IPS-15b (cell line): ENCODE results near the gene PRKAB2.
A peak's percentile ranks its signal among the peaks of the same experiment; 100 is the strongest.

Experiments
- H3K27me3 ChIP-seq: one replicate; pipeline ENCODE4 v1.6.1; 2013; ENCODE audit warnings: low read length; ENCODE audit not compliant: control insufficient read depth, insufficient read depth
- H3K36me3 ChIP-seq: one replicate; pipeline ENCODE4 v1.6.1; 2013; ENCODE audit warnings: low read length; ENCODE audit not compliant: control insufficient read depth, insufficient read depth
- H3K4me1 ChIP-seq: one replicate; pipeline ENCODE4 v1.6.1; 2013; ENCODE audit warnings: mild to moderate bottlenecking, low read length; ENCODE audit not compliant: control insufficient read depth, insufficient read depth
- H3K4me3 ChIP-seq: one replicate; pipeline ENCODE4 v1.5.1; 2013; ENCODE audit warnings: low read depth, low read length
- H3K9ac ChIP-seq: one replicate; pipeline ENCODE4 v1.6.1; 2013; ENCODE audit warnings: low read depth, mild to moderate bottlenecking, low read length
- H3K9me3 ChIP-seq: one replicate; pipeline ENCODE4 v1.6.1; 2013; ENCODE audit warnings: mild to moderate bottlenecking, low read length; ENCODE audit not compliant: control insufficient read depth, insufficient read depth

The PRKAB2 gene

GRCh38 chr1:147172168-147173016 is at the start of gene PRKAB2:
Gene PRKAB2 (minus strand): TSS chr1:147172470. CDS start chr1:147172144, 326 bp downstream.
- peak within 1 kb of the TSS; percentile 82 for H3K9ac ChIP-seq
- peaks cover under 1% of the 10 kb centered on the region for H3K36me3 ChIP-seq
- peaks cover 4% of the 10 kb centered on the region for H3K4me1 ChIP-seq
- no peaks in the 10 kb centered on the region for H3K9me3 ChIP-seq
- H3K4me3 ChIP-seq: peak within 1 kb of the TSS; percentile 93
- H3K27me3 ChIP-seq: peaks cover 2% of the 10 kb centered on the region

GRCh38 chr1:147218606-147219005 is 46.3 kb upstream of the PRKAB2 start:
- Histone ChIP-seq H3K9me3 (no peaks in the 10 kb centered on the region), H3K4me1 (no peaks in the 10 kb centered on the region), H3K4me3 (no peak overlapping the region), H3K9ac (no peak overlapping the region), H3K27me3 (peaks cover 7% of the 10 kb centered on the region), H3K36me3 (no peaks in the 10 kb centered on the region)

- H3K36me3 ChIP-seq: no peaks in the 10 kb centered on the region
- H3K9me3 ChIP-seq: no peaks in the 10 kb centered on the region
- no peak overlapping the region for H3K4me3 ChIP-seq
- no peak overlapping the region for H3K9ac ChIP-seq
- no peaks in the 10 kb centered on the region for H3K27me3 ChIP-seq
- H3K4me1 ChIP-seq: no peaks in the 10 kb centered on the region
Measured at GRCh38 chr1:147217141-147217540, 44.9 kb upstream of the PRKAB2 start.

- Histone ChIP-seq H3K27me3 (no peaks in the 10 kb centered on the region), H3K36me3 (no peaks in the 10 kb centered on the region), H3K9ac (no peak overlapping the region), H3K4me1 (no peaks in the 10 kb centered on the region), H3K4me3 (no peak overlapping the region), H3K9me3 (no peaks in the 10 kb centered on the region)
Measured at GRCh38 chr1:147216124-147216523, 43.9 kb upstream of the PRKAB2 start.

DNA sequence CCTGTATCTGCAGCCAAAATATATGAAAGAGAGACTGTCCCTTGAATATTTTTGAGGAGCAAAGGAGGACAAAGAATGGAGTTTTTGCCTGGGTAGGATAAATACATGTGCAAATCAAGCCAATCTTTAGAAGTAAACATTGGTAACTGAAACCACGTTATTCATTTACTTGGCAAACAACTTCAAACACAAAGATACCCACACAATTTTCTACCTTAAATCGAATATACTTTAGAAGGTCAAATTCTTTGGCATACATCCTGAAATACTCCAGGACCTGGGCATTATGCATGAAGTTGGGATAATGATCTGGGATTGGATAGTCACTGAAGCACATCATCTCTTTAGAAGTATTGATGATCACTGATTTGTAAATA is 43.3 kb upstream of the PRKAB2 start:
- no peaks in the 10 kb centered on the region for H3K27me3 ChIP-seq
- H3K9ac ChIP-seq: no peak overlapping the region
- no peaks in the 10 kb centered on the region for H3K4me1 ChIP-seq
- no peak overlapping the region for H3K4me3 ChIP-seq
- H3K9me3 ChIP-seq: no peaks in the 10 kb centered on the region
- no peaks in the 10 kb centered on the region for H3K36me3 ChIP-seq

DNA sequence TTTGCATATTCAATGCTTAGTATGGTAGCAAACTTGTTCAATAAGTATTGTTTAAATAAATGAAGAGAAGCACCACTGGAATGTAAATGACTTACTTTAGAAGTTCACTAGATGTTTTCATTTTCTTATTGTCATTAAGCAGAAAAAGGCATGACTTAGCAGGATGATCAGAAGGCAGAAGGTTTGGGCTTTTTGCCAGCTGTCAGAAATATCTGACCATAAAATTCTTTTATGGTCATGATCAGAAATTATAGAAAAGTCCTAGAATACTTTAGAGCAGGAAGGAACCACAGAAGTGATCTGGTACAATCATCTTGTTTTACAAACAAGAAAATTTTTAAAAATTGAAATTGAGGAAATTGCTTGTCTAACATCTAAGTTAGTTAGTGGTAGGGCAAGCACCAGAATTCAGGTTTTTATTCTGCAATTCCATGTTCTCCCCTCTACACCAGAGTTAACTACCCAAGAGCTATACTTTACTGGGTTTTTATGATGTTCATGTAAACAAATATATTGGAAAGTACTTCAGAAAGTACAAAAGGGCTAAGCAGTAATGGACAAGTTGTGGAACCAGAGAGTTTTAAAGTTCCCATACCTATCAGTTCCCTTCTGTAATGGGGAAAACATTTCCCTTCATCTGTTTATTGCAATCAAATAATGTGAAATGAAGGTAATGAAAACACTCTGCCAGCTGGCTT is 42.7 kb upstream of the PRKAB2 start:
- Histone ChIP-seq H3K4me3 (no peak overlapping the region), H3K4me1 (no peaks in the 10 kb centered on the region), H3K9ac (no peak overlapping the region), H3K36me3 (no peaks in the 10 kb centered on the region), H3K9me3 (no peaks in the 10 kb centered on the region), H3K27me3 (no peaks in the 10 kb centered on the region)

DNA sequence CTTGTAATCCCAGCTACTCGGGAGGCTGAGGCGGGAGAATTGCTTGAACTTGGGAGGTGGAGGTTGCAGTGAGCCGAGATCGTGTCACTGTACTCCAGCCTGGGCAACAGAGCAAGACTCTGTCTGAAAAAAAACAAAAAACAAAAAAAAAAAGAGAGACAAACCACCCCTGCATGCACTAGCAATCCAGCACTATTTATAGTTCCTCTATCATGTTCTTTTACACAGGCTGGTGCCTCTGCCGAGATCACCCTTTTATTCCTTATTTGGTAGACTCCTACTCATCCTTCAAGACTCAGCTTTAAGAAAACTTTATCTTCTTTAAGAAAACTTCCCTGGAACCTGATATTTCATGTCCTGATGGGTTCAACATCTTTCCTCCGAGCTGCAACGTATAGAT is 42.1 kb upstream of the PRKAB2 start:
- H3K9me3 ChIP-seq: no peaks in the 10 kb centered on the region
- H3K4me3 ChIP-seq: no peak overlapping the region
- no peak overlapping the region for H3K9ac ChIP-seq
- no peaks in the 10 kb centered on the region for H3K27me3 ChIP-seq
- H3K4me1 ChIP-seq: no peaks in the 10 kb centered on the region
- H3K36me3 ChIP-seq: no peaks in the 10 kb centered on the region

DNA sequence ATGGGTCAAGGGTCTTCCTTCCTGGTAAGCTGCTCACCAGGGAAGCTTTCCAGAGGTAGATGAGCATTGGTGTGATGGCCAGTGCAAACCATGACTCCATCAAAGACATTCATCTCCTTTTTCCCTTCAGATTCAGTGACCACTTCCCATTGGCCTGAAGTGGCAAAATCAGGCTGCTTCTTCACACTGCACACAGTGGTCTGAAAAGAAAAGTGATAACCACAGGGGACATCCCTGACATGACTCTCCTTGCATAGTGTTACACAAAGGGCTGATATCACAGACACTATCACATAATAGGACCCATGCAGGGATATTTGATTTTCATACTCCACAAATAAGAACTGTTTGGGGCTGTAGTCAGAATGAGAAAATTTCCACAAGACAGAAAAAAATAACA is 41.0 kb upstream of the PRKAB2 start:
- no peaks in the 10 kb centered on the region for H3K27me3 ChIP-seq
- H3K4me1 ChIP-seq: no peaks in the 10 kb centered on the region
- H3K9ac ChIP-seq: no peak overlapping the region
- H3K4me3 ChIP-seq: no peak overlapping the region
- no peaks in the 10 kb centered on the region for H3K9me3 ChIP-seq
- H3K36me3 ChIP-seq: no peaks in the 10 kb centered on the region

DNA sequence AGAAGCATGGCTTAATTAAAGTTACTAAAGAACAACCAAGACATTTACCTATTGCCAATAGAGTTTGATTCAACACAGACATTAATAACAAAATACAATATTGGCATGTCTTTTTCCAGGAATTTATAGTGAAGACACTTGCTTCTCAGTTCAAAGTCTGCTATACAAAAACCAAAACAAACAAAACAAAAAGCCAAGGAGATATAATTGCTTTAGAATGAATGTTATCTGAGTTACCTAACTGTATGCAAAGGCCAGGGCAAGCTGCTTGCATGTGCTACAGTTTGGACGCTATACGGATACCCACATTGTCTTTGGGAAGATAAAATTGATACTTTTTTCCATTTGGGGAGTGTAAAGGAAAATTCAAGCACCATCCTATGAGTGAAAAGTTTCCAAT is 39.3 kb upstream of the PRKAB2 start:
- Histone ChIP-seq H3K4me1 (no peaks in the 10 kb centered on the region), H3K36me3 (no peaks in the 10 kb centered on the region), H3K9ac (no peak overlapping the region), H3K9me3 (no peaks in the 10 kb centered on the region), H3K4me3 (no peak overlapping the region), H3K27me3 (no peaks in the 10 kb centered on the region)

DNA sequence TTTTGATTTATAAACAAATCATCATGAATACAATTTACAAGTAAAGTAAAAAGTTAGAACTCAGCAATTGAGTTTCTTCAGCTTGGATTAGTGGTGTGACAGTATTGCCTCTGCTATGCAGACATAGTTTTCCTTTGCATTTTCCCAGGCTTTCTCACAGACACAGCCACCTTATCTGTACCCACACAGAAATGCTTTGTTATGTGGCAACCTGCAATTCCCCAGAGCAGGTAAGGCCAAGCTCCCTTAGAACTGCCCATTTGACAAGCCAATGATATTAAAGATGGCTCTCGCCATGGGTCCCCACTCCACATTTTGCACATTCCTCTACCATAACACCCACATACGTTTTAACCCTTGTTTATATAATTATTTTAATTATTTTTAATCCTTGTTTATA is 38.7 kb upstream of the PRKAB2 start:
- H3K9me3 ChIP-seq: no peaks in the 10 kb centered on the region

GRCh38 chr1:147209825-147210821 is 37.9 kb upstream of the PRKAB2 start:
- no peaks in the 10 kb centered on the region for H3K36me3 ChIP-seq
- no peaks in the 10 kb centered on the region for H3K9me3 ChIP-seq
- H3K9ac ChIP-seq: no peak overlapping the region
- no peak overlapping the region for H3K4me3 ChIP-seq
- no peaks in the 10 kb centered on the region for H3K4me1 ChIP-seq
- no peaks in the 10 kb centered on the region for H3K27me3 ChIP-seq

More for the DNA sequence above, 38.7 kb upstream of the PRKAB2 start:
- H3K36me3 ChIP-seq: no peaks in the 10 kb centered on the region
- no peaks in the 10 kb centered on the region for H3K27me3 ChIP-seq
- H3K4me1 ChIP-seq: no peaks in the 10 kb centered on the region
- H3K9ac ChIP-seq: no peak overlapping the region
- H3K4me3 ChIP-seq: no peak overlapping the region
